ENCODE measurements around the gene AK3. TPM values are rescaled to one million over a fixed set of nuclear protein-coding genes. Genes with fewer than 3 reads are reported as not detected.

The AK3 gene
- total and polyA plus RNA-seq, 10 of the 15 experiments (the other 5 are each of a cell fraction or from before 2014, with no cell fraction given), result 14.2 to 86.6 (median 43.9) TPM

- TF ChIP-seq PBX3 (IDR thresholded peaks at IDR 0.05; ENCODE audit: insufficient replicate concordance, low read depth, low read length) (no peak), DPF2 (IDR thresholded peaks at IDR 0.05) (no peak), ZSCAN29 (IDR thresholded peaks at IDR 0.05) (no peak), SREBF2 (IDR thresholded peaks at IDR 0.05; ENCODE audit: low read length) (no peak), WRNIP1 (IDR thresholded peaks at IDR 0.05; ENCODE audit: borderline replicate concordance, low read depth, low read length) (no peak), POU2F2 (IDR thresholded peaks at IDR 0.05; ENCODE audit: borderline replicate concordance, low read depth, low read length) (no peak), MEF2B (IDR thresholded peaks at IDR 0.05; ENCODE audit: partially characterized antibody, poor library complexity, severe bottlenecking) (no peak), ZBTB4 (CRISPR knock-in tag; IDR thresholded peaks at IDR 0.05) (no peak), SMAD5 (IDR thresholded peaks at IDR 0.05; ENCODE audit: low read depth) (no peak), SKIL (IDR thresholded peaks at IDR 0.05; ENCODE audit: low read depth, poor library complexity, severe bottlenecking) (no peak), CEBPZ (IDR thresholded peaks at IDR 0.05; ENCODE audit: low read depth, low read length) (no peak)
Measured at GRCh38 chr9:4701526-4701925, 39.5 kb downstream of the AK3 start (continued).
